ENCODE results near the gene EGFR. TPM values are rescaled to one million over a fixed set of nuclear protein-coding genes. Genes with fewer than 3 reads are reported as not detected.
A peak's percentile ranks its signal among the peaks of the same experiment; 100 is the strongest.

The EGFR gene
- polyA plus RNA-seq, 1 donor = 20.1 TPM

DNA sequence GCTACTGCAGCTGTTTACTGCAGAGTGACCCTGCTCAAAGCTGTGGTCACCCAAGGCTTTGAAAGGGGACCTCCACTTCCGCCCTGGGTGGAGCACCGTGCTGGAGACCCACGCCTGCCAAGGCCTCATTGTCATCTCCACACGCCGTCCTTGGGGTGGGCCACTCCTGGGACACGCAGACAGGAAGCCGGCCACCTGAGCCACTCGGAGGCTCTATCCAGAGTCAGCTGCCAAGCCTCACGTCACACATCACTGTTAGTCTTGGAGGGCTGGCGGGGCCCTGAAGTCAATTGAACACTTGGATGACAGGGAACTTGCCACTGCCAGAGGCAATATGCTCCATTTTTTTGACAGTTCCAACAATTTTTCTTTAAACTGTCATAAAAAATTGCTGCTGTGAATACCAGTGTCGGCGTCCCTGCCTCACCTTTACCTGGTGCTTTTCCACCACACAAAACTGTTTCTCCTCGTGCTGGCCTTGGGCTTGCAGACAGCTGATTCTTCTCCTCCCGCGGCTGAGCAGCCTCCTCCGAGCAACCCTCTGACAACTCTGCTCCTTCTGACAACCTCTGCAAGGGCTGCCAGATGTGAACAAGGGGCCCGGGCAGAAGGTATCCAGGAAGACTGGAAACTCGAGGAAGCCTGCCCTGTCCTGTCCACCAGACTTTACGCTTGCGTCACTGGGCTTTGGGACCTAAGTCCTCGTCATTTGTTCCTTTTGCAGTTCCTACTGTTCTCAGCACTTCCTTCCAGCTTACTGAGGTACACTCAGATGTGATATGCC, 81.9 kb downstream of the EGFR start:
- DNase-seq (ENCODE audit: low read depth) = peak; percentile 70

GRCh38 chr7:55101359-55101758, 82.5 kb downstream of the EGFR start:
- DNase-seq (ENCODE audit: low read depth) = no peak

DNA sequence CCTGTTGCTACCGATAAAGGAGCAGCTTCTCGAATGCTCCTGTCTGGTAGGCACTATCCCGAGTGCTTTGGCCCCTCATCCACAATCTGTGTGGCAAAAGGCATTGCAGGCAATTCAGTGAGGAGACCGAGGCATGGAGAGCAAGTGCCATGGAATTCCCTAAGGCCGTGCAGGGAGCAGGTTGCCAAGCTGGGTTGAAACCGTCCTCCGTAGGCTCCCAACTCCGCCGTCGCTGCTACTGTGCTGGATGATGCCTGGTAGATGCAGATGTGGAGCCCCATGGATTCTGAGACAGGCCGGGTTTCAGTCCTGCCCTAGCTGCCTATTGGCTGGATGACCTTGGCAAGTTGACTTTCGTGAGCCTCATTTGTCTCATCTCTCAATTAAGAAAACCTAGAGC, 85.3 kb downstream of the EGFR start:
- DNase-seq (ENCODE audit: low read depth) = no peak

GRCh38 chr7:55104712-55105433, 86.1 kb downstream of the EGFR start:
- DNase-seq (ENCODE audit: low read depth) = no peak

- DNase-seq (ENCODE audit: low read depth) = no peak
Measured at GRCh38 chr7:55105952-55106351, 87.1 kb downstream of the EGFR start.

DNA sequence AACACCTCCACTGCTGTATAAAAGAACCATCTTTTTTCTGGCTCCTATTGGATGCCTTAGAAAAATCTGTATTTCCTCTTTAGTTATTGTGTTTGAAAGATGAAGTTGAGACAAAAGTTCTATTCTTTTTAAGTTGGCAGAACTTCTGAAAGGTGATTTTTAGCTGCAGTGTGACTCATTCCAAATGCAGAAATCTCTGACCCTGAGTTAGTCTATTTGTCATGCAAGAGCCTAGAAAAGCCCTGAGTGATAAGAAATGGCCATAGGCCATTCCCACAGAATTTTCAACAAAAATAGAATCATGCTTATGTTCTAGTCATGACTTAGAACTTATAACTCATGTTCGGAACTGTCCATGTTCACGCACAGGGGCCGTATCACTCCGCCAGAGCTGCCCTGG, 89.1 kb downstream of the EGFR start:
- no peak for DNase-seq (ENCODE audit: low read depth)

- no peak for DNase-seq (ENCODE audit: low read depth)
Measured at GRCh38 chr7:55108401-55108800, 89.6 kb downstream of the EGFR start.

DNA sequence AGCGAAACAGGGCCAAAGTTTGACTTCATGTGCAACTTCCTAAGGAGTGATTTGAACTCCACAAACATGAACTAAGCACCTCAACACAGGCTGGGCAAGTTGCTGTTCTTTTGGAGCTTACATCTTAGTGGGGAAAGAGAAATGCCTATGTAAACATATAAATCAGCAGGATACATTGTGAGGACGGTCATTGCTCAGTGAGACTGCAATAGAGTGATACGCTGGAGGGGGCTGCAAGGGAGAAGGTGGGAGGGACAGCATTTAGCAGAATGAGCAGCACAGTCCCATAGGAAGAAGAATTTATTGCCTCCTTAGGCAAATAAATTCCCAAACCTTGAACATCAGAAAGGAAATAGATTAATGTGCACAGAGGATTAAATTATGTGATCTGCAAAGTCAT, 90.0 kb downstream of the EGFR start:
- no peak for DNase-seq (ENCODE audit: low read depth)

DNA sequence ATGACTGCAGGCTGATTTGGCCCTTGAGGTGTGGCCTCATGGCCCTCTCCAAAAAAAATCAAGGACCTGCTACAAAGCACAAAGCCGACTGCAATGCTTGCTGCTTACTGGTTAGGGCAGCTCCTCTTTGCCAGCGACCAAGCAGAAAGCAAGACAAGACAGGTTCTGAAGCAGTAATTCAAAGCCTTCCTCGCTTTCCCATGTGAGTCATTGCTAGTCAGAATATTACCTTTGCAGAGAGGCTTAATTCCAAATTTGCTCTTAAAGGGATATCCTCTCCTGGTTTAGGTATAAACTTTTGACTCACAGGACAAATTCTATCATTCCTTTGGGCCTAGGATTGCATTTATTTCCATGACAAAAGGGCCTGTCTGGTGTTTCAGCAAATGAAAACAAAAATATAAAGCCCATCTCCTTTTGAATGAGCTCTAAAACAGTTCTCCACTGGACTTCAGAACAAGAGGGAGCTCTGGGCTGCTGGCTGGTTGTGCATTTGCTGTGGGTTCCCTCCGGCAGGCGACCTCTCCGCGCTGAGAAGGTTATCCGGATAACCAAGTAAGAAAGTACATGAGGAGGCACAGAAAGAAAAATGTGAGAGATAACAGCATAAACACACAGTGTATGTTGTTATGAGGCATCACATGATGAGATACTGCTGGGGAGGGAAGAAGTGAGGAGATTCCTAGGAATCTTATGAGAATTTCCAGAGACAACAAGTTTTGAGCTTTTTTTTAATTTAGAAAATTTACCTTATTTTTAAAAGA, 90.8 kb downstream of the EGFR start:
- DNase-seq (ENCODE audit: low read depth) = no peak

DNA sequence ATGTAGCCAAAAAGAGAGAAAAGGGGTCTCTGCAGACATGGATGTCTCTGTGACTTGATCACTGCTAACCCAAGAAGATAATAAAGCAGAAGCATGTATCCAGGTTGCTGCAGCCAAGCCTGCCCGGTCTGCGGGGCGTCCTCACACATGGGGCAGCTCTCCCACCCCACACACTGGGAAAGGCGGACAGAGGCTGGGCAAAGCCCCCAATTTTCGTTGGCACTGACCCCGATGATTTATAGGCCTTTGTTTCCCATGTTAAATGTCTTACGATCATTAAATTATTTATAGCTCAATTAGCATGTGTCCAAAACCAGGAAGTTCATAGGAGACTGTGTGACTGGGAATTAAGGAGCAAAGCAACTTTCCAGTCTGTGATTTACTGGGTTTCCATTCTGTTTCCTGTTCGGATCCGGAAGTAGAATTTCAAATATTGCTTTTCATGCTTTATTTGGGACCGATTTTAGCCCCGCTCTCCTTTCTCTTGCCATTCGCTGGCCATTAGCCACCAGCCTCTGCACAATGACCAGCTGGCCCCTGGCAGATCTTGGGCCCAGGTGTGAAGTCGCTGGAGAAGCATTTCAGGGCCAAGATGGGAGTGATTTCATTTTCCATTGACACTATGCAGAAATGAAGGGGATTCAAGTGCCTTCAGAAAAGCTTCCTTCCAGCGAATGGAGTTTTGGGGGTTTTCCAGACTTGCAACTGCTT, 91.6 kb downstream of the EGFR start:
- DNase-seq (ENCODE audit: low read depth) = no peak

- DNase-seq (ENCODE audit: low read depth) = peak; percentile 72
Measured at GRCh38 chr7:55110993-55111361, 92.2 kb downstream of the EGFR start.

DNA sequence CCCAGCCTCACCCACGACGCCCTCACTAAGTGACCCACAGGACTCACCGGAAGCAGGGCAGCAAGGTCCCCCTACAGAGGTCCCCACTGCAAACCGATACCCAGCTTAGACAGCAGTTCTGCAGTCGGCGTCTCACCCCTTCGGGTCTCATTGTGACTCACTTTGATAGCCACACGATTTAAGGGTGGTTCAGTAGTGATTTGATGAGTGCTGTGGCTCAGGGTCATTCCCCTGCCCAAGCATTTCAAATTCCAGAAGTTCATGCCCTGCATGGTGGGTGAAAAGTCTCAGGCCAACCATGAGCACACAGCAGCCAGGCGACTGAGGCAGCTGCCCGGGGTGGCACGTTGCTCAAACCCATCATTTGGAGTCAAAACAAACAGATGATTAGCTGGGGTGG, 93.2 kb downstream of the EGFR start:
- no peak for DNase-seq (ENCODE audit: low read depth)

DNA sequence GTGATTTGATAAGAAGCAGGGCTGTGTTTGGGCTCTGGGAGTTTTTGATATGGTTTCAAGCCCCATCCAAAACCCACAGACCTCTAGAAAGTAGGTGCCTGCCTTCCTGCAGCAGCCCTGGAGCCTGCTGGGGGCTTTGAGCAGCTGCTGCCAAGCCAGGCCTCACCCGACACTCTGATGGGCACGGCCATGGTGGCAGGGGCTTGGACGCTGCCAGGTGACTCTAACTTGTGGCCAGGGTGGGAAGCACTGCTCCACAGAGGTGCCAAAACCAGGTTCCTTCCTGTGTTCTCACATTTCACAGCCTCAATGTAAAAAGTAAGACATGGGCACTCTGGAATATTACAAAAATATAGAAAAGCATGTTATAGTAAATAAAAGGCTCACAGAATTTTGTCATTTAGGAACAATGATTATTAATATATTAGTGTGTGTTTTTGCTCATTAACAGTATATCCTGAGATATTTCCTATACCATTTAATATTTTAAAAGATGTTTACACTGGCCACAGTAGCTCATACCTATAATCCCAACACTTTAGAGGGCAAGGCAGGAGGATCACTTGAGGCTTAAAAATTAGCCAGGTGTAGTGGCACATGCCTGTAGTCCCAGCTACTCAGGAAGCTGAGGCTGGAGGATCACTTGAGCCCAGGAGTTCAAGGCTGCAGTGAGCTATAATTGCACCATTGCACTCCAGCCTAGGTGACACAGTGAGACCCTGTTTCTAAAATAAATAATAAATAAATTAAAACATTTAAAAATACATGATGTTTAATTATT, 95.1 kb downstream of the EGFR start:
- no peak for DNase-seq (ENCODE audit: low read depth)

GRCh38 chr7:55117286-55117685, 98.5 kb downstream of the EGFR start:
- DNase-seq (ENCODE audit: low read depth) = no peak

- no peak for DNase-seq (ENCODE audit: low read depth)
Measured at GRCh38 chr7:55118426-55118825, 99.6 kb downstream of the EGFR start.

GRCh38 chr7:55119571-55119970, 100.8 kb downstream of the EGFR start:
- DNase-seq (ENCODE audit: low read depth) = no peak

GRCh38 chr7:55120074-55120473, 101.3 kb downstream of the EGFR start:
- no peak for DNase-seq (ENCODE audit: low read depth)

- DNase-seq (ENCODE audit: low read depth) = no peak
Measured at GRCh38 chr7:55120501-55121198, 101.8 kb downstream of the EGFR start.

- DNase-seq (ENCODE audit: low read depth) = no peak
Measured at GRCh38 chr7:55121249-55121648, 102.4 kb downstream of the EGFR start.

DNA sequence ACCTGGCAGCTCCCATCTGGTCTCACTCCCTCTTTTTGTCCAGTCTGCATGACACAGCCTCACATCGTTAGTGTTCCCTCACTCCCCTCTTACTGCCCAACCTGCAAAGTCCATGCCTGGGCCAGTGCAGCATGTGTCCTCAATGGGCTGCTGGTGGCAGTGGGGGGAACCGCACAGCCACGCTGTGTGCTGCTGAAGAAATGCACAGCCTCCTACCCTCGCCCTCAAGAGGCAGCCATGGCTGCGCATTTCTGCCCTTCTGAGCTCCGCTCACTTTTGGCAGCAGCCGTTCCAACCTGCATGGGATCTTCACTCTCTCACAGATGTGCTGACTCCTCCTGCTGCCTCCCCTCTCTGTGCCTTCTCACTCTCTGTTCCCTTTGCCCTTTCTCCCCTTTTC, 103.4 kb downstream of the EGFR start:
- no peak for DNase-seq (ENCODE audit: low read depth)
